Activated T-helper 9 cell treated with anti-CD3 and anti-CD28 coated beads, Interleukin-2, amount 50 U/mL, for 16 hours (primary cell): ENCODE results near the gene ABCC8.

Experiments used
- DNase-seq: peaks from one replicate; pipeline ENCODE4 v3.0.0-alpha.2; 2020; ENCODE audit warnings: low read depth

Gene ABCC8

GRCh38 chr11:17386331-17387084, 90.1 kb downstream of the ABCC8 start:
- DNase-seq = no peak

GRCh38 chr11:17385926-17386325, 90.7 kb downstream of the ABCC8 start:
- DNase-seq = no peak

GRCh38 chr11:17385492-17385891, 91.2 kb downstream of the ABCC8 start:
- DNase-seq = no peak

GRCh38 chr11:17384002-17384511, 92.6 kb downstream of the ABCC8 start:
- peak; percentile 71 for DNase-seq

- no peak for DNase-seq
Observed at GRCh38 chr11:17383461-17383860, 93.2 kb downstream of the ABCC8 start.

- no peak for DNase-seq
Observed at GRCh38 chr11:17382046-17382728, 94.5 kb downstream of the ABCC8 start.

DNA sequence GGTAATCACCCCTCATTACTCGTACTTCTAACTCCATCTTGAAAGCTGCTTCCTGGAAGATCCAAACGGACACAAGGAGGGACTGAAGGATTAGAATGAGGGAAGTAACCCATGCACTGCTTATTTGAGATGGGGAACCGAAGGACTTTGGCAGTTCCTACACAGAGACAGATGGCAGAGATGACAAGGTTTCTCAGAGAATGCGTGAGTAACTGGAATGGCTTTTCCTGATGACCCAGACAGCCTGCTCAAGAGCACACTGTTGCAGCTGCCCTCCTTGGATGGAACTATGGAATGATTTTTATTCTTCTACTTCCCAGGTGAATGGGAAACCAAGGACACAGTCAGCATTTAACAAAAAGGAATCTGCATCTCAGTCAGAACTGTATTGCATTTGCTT, 95.5 kb downstream of the ABCC8 start:
- DNase-seq = no peak

DNA sequence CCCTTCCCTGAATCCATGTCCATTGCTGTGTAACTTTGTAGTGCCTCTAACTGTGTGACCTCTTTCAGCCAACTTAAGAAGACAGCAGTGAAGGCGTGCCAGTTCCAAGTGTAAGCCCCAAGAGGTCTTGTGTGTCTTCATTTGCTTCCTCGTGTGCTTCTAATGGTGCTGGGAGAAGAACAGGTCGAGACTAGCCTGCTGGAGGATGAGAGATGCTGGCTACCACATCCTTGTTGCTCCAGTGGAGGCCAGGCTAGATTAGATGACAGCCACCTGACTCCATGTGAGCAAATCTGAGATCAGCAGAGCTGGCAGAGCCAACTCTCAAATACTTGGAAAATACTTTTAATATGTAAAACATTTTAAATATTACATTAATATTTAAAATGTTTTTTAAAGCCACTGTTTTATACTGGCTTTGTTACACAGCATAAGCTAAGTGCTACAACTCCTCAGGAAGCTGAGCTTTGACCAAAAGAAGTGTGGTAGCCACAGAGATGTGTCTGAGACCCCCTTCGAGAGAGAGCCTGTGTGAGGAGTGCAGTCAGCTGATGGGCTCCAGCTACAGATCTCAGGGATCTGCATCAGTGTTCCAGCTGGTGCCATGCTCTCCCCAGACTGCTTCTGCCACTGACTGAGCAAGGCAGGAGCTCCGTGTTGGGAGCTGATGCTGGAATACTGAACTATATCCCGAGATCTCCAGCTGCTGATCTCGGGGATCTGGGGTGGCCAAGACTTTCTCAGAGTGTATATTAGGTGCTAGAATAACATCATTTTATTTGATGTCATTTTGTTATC, 97.1 kb downstream of the ABCC8 start:
- DNase-seq = no peak

- DNase-seq = no peak
Observed at GRCh38 chr11:17378655-17379054, 98.0 kb downstream of the ABCC8 start.

GRCh38 chr11:17376493-17376892, 100.2 kb downstream of the ABCC8 start:
- DNase-seq = no peak

- no peak for DNase-seq
Observed at GRCh38 chr11:17375547-17375946, 101.1 kb downstream of the ABCC8 start.

DNA sequence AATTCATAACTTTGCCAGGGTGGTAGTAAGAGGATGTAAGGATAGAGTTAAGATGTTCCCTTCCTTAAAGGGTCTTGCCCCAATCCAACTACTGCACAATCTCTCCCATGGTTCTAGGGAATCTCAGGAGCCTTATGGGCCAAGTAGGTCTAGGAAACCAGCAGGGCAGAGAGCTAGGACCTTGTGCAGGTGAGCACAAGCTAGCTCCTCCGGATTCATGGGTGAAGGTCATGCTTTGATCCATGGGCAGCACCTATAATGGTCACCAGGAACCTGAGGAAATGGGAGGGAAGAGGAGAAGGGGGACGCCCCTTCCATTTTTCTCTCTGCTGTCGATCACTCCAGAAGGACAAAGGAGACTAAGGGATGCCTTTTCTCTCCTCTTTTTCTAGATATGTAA, 105.0 kb downstream of the ABCC8 start:
- DNase-seq = no peak

- no peak for DNase-seq
Observed at GRCh38 chr11:17369684-17370243, 106.9 kb downstream of the ABCC8 start.

- no peak for DNase-seq
Observed at GRCh38 chr11:17369094-17369493, 107.6 kb downstream of the ABCC8 start.

- DNase-seq = no peak
Observed at GRCh38 chr11:17368551-17368950, 108.1 kb downstream of the ABCC8 start.

- DNase-seq = no peak
Observed at GRCh38 chr11:17366495-17366894, 110.2 kb downstream of the ABCC8 start.

- peak; percentile 17 for DNase-seq
Observed at GRCh38 chr11:17354601-17354991, 122.0 kb downstream of the ABCC8 start.

DNA sequence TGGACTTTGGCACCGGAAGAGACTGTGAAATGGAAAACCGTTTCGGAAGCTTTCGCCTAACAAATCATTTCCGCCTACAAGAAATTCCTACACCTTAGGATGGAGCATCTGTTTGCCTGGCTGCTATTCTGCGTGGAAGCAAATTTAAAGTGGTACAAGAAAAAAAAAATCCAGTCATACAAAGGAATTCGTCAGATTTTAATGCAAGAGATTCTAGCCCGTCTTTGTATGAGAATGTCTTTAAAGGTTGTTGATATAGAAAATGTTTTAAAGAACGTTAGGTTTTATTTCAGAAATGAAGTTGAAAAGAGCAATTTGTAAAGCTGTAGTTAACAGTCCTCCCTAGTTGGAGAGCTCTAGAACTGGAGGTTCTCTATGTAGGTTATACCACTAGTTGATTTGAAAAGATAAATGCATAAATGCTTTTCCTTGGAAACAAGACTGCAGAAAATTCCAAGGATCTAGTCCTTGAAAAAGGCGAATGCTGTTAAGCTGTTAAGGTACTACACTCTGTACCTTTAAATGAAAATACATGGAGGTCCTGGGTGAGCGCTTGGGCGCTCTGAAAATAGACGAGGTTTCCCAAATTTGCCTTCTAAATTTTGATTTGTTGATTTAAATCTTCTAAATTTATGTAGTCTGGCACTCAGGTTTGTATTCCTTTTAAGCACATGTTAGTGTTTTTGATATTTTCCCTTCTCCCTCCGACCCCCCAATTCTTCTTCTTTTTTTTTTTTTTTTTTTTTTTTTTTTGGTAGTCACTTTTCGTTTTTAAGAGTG, 122.6 kb downstream of the ABCC8 start:
- no peak for DNase-seq

GRCh38 chr11:17352950-17353820, 123.5 kb downstream of the ABCC8 start:
- peak; percentile 49 for DNase-seq

DNA sequence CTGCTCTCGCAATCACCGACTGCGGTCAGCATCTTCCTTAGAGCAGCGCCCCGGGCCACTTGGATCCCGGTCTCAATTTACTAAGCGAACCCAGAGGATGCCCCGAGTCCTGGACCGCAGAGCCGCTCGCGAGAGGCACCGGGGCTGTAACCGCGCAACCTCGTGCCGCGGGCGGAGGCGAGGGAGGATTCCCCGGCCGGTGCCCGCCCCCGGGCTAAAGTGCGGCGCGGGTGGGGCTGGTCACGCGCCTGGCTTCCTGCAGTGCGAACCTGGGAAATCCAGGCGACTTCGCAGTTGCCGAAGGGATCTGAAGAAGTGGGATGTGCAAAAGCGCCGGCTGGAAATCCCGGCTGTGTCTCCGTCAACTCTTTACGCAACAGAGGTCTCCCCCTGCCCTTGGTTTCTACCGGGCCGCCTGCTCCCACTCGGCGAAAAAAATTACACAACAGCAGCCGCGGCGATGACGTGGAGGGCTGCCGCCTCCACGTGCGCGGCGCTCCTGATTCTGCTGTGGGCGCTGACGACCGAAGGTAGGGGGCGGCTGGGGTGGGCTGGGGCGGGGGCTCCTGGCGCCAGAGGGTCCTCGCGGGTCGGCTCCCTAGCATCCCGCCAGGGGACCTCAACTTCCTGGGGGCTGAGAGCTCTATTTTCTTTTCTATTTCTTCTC, 125.0 kb downstream of the ABCC8 start, which contains the start of gene NCR3LG1:
Gene NCR3LG1, plus strand, starts transcription at position 291 of the 667 bp plus-strand sequence. Its CDS starts 170 bp downstream, at position 461.
- peak; percentile 58 for DNase-seq
